ENCODE results near the gene DSTN. TPM values are rescaled to one million over a fixed set of nuclear protein-coding genes. Genes with fewer than 3 reads are reported as not detected.

The DSTN gene
- total and polyA plus RNA-seq, 2 of the 4 experiments (the other 2 are of a cell fraction): 221 to 269 TPM

- no peak overlapping the region; the same call in 1 of the 2 replicates for H3K9ac ChIP-seq (ENCODE audit: low read depth, low read length)
- H3K4me1 ChIP-seq (ENCODE audit: control insufficient read depth, insufficient read depth, low read length): peaks cover 18% of the 10 kb centered on the region
- no peak for ATAC-seq (ENCODE audit: low read depth)
- dilution Hi-C loops (cut with HindIII; ENCODE audit: low sequenced_read_pairs, unreplicated experiment) (no loop called here), in situ Hi-C loops (cut with MboI; ENCODE audit: low sequenced_read_pairs) (no loop called here), intact Hi-C loops (cut with micrococcal nuclease) (no loop called here)
- WGBS, 2 experiments (ENCODE audit: extremely low coverage in 2 of 2, insufficient read length in 1 of 2): no CpG with 5 or more reads among the region's 1 CpG
- BruUV-seq (replicated peaks): no TSS peak
- H3K56ac ChIP-seq (ENCODE audit: extremely low read depth, insufficient read depth, low read length): no peak overlapping the region
- no peak overlapping the region for H4K91ac ChIP-seq (ENCODE audit: insufficient read depth, low read depth, low read length)
- H4K20me1 ChIP-seq (ENCODE audit: insufficient read depth, low read length): peaks cover 95% of the 10 kb centered on the region
- peaks cover 25% of the 10 kb centered on the region for H3K9me1 ChIP-seq (ENCODE audit: insufficient read depth, low read length)
- H2AK5ac ChIP-seq (ENCODE audit: low read depth, low read length): no peak overlapping the region
- H2BK20ac ChIP-seq (ENCODE audit: low read depth, low read length): no peak overlapping the region
- H3K18ac ChIP-seq (ENCODE audit: low read depth, low read length): no peak overlapping the region
- ChIA-PET CTCF (interaction anchor here (0.6 to 1.5 kb wide), 2 partner anchors 19 to 588 kb away, joined by 4 to 10 read pairs; no protein-coding TSS in a partner anchor), POLR2A (ENCODE audit: unreplicated experiment) (no interaction called here)
- H3K79me1 ChIP-seq (ENCODE audit: low read depth in 1 of 2, low read length in 2 of 2): peaks cover 9 to 72% of the 10 kb centered on the region in 2 experiments
- no peak for DNase-seq
- H2BK15ac ChIP-seq (ENCODE audit: low read depth, low read length): no peak overlapping the region
- no peak overlapping the region for H4K5ac ChIP-seq (ENCODE audit: low read depth, low read length)
- H3K27me3 ChIP-seq (ENCODE audit: control insufficient read depth, insufficient read depth, low read length): no peaks in the 10 kb centered on the region
- no peak overlapping the region for H3K4me2 ChIP-seq (ENCODE audit: low read depth, low read length)
- H2AFZ ChIP-seq (replicated peaks; ENCODE audit: low read length, poor library complexity): no peak overlapping the region
- TF ChIP-seq BHLHE40 (IDR thresholded peaks at IDR 0.05; ENCODE audit: low read depth, low read length): no peak
- TF ChIP-seq RCOR1 (IDR thresholded peaks at IDR 0.05; ENCODE audit: insufficient replicate concordance, low read length): no peak
- TF ChIP-seq ELK1 (IDR thresholded peaks at IDR 0.05; ENCODE audit: borderline replicate concordance, low read depth, low read length): no peak
- TF ChIP-seq MAFK (IDR thresholded peaks at IDR 0.05; ENCODE audit: low read depth, low read length): no peak
- TF ChIP-seq CEBPB (IDR thresholded peaks at IDR 0.05; ENCODE audit: low read depth, low read length): no peak
- no peak for TF ChIP-seq RAD21 (IDR thresholded peaks at IDR 0.05; ENCODE audit: low read length)
- TF ChIP-seq RFX5 (IDR thresholded peaks at IDR 0.05; ENCODE audit: low read depth, low read length): no peak
- H3K4me3 ChIP-seq (ENCODE audit: insufficient read depth, low read depth, low read length): no peak overlapping the region
- H3K23ac ChIP-seq (ENCODE audit: low read depth, low read length): no peak overlapping the region
- no peak overlapping the region for H4K8ac ChIP-seq (ENCODE audit: low read depth in 2 of 2, low read length in 2 of 2)
- no peak overlapping the region for H3K4ac ChIP-seq (ENCODE audit: low read depth, low read length)
- no peak overlapping the region for H2BK5ac ChIP-seq (ENCODE audit: low read depth, low read length, poor library complexity, severe bottlenecking)
- no peak overlapping the region for H3K27ac ChIP-seq (ENCODE audit: insufficient read depth, low read length)
- H3K14ac ChIP-seq (replicated peaks; ENCODE audit: low read depth, low read length): no peak overlapping the region
- H2AK9ac ChIP-seq (replicated peaks; ENCODE audit: low read depth, low read length, poor library complexity): no peak overlapping the region
- H3K36me3 ChIP-seq (ENCODE audit: control insufficient read depth, insufficient read depth, low read length): peaks cover 8% of the 10 kb centered on the region
- no peaks in the 10 kb centered on the region for H3K9me3 ChIP-seq (ENCODE audit: control insufficient read depth, insufficient read depth, low read length)
- no peak overlapping the region for H2BK120ac ChIP-seq (ENCODE audit: low read depth, low read length)
These were observed 20.4 kb downstream of the DSTN start for GRCh38 chr20:17590245-17590644.
